B cell (primary cell): ENCODE measurements around the gene SDSL.

Experiments
- EZH2 ChIP-seq: IDR thresholded peaks from 2 replicates; pipeline ENCODE4 v1.6.1; 2012; ENCODE audit warnings: borderline replicate concordance, low read depth, mild to moderate bottlenecking, moderate library complexity, low read length; ENCODE audit not compliant: insufficient read depth, poor library complexity, severe bottlenecking
- TF ChIP-seq, protein P1 (sequence below): fragments of 200-600 bp; IDR thresholded peaks from one replicate; pipeline ENCODE4 v1.8.0; 2022; ENCODE audit warnings: antibody characterized with exemption, mild to moderate bottlenecking

DNA sequence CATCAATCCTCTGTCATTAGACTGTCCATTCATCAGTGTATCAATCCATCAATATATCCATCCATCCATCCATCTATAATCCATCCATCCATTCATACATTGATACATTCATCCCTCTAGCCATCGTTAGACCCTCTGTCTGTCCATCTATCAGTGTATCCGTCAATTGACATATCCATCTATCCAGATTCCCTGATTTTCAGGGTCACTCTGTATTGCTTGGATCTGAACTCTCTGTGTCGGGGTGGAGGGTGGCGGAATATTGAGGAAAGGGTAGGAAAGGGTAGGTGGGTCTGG, 17.1 kb downstream of the SDSL start:
- TF ChIP-seq, protein P1, sequence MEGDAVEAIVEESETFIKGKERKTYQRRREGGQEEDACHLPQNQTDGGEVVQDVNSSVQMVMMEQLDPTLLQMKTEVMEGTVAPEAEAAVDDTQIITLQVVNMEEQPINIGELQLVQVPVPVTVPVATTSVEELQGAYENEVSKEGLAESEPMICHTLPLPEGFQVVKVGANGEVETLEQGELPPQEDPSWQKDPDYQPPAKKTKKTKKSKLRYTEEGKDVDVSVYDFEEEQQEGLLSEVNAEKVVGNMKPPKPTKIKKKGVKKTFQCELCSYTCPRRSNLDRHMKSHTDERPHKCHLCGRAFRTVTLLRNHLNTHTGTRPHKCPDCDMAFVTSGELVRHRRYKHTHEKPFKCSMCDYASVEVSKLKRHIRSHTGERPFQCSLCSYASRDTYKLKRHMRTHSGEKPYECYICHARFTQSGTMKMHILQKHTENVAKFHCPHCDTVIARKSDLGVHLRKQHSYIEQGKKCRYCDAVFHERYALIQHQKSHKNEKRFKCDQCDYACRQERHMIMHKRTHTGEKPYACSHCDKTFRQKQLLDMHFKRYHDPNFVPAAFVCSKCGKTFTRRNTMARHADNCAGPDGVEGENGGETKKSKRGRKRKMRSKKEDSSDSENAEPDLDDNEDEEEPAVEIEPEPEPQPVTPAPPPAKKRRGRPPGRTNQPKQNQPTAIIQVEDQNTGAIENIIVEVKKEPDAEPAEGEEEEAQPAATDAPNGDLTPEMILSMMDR = no peak
- TF ChIP-seq EZH2 = no peak
